Tibial nerve (tissue), 4 donors: ENCODE data around the gene XRCC4. TPM values are rescaled to one million over a fixed set of nuclear protein-coding genes. Genes with fewer than 3 reads are reported as not detected.

Experiments used
- DNase-seq, 2 donors: peaks; one replicate each; pipeline ENCODE4 v3.0.0-alpha.2; 2019; ENCODE audit warnings: low spot score in 2 of 2
- H3K27ac ChIP-seq, 4 donors: fragments of 200-600 bp; sonication (generic) in 3 of 4; one replicate each; pipeline ENCODE4 v1.5.1; 2017 to 2019; ENCODE audit warnings: mild to moderate bottlenecking in 1 of 4
- H3K27me3 ChIP-seq, 2 donors: fragments of 200-600 bp; sonication (generic) in 1 of 2; one replicate each; pipeline versions ENCODE4 v1.5.1 to v1.6.0; 2017 to 2019
- H3K36me3 ChIP-seq, 3 donors: fragments of 200-600 bp; sonication (generic); one replicate each; pipeline ENCODE4 v1.5.1; 2018 to 2019
- H3K4me1 ChIP-seq, 4 donors: fragments of 200-600 bp; sonication (generic) in 3 of 4; one replicate each; pipeline ENCODE4 v1.5.1; 2017 to 2019
- H3K4me3 ChIP-seq, 4 donors: fragments of 200-600 bp; sonication (generic) in 3 of 4; one replicate each; pipeline ENCODE4 v1.5.1; 2017 to 2019; ENCODE audit warnings: mild to moderate bottlenecking in 1 of 4, moderate library complexity in 1 of 4
- H3K9me3 ChIP-seq, 4 donors: fragments of 200-600 bp; sonication (generic) in 3 of 4; one replicate each; pipeline ENCODE4 v1.5.1; 2017 to 2019
- CTCF ChIP-seq, 5 experiments: fragments of 200-600 bp in 3 of 5; fragments of 450-650 bp in 2 of 5; sonication (generic) in 3 of 5; IDR thresholded peaks; one replicate each; pipeline ENCODE4 v1.5.1; 2016 to 2019; ENCODE audit warnings: antibody characterized with exemption in 5 of 5, mild to moderate bottlenecking in 3 of 5, moderate library complexity in 2 of 5
- EP300 ChIP-seq, 2 donors: sonication (generic); formaldehyde crosslinking; IDR thresholded peaks; one replicate each; pipeline ENCODE4 v1.6.1; 2017; ENCODE audit warnings: antibody characterized with exemption in 2 of 2, mild to moderate bottlenecking in 1 of 2
- POLR2A ChIP-seq, 2 donors: fragments of 450-650 bp; IDR thresholded peaks; one replicate each; pipeline ENCODE4 v1.6.1; 2017; ENCODE audit warnings: antibody characterized with exemption in 2 of 2, mild to moderate bottlenecking in 2 of 2, moderate library complexity in 2 of 2
- WGBS, 2 donors: methylation state at CpG; one replicate each; pipeline ENCODE4 v1.1.5; 2018; 5-methylcytosine and 5-hydroxymethylcytosine counted together
- total RNA-seq, 4 donors: library from RNA; depleted of rRNA; stranded (reverse); fragments of >200 nt; gene quantifications; one replicate each; pipeline ENCODE4 v1.1.0, GENCODE V29; 2016

Gene XRCC4
- total RNA-seq, 4 donors from 2014 or later = 3.1 to 11.7 (median 8.2) TPM

DNA sequence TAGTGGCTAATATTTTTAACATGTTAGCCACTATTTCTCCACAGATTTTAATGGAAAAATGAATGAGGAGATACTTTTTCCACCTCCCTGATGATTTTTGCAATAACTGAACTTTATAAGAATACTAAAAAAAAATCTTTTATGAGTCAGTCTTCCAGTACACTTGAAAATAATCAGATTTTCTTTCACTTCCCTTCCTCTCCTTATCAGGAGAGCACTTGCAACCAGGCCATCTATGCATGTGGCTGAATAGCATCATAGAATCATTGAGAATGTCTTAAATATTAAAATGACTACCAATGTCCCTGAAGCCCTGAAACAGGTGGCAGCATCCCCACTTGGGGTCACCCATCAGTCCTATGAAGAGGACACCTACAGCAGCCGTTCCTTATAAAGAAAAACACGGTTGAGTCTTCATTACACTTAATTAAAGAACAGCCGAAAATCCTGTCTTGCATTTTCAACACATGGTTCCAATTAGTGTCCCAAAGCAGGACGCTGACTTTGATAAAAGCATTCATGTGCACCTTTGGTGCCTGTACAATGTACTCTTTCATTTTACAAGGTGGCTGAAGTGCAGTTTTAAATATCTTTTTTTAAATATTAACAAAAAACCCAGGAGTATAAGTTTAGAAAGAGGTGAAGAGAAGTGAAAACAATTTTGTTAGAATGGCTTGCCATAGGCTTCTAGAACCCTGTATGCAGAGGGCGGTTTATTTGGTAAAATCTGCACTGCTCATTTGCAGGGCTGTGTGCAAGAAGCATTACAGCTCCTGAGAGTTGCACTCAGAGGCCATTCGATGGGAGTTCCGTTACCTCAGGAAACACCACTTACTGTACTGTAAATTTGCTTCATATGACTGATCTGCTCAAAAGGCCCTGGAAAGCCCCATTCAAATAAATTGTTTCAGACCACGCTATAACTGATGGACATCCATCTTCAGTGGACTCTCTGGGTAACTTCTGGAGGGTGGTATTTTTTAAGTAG, 287.3 kb downstream of the XRCC4 start:
- no peak for TF ChIP-seq EP300 (IDR thresholded peaks at IDR 0.05)
- no peak for TF ChIP-seq CTCF (IDR thresholded peaks at IDR 0.05)
- no peak for TF ChIP-seq POLR2A (IDR thresholded peaks at IDR 0.05)
- Histone ChIP-seq H3K9me3 (peaks cover 0 to 7% (median 0%) of the 10 kb centered on the region in 4 donors), H3K4me1 (no peaks in the 10 kb centered on the region), H3K4me3 (no peak overlapping the region), H3K27me3 (no peaks in the 10 kb centered on the region), H3K36me3 (no peaks in the 10 kb centered on the region), H3K27ac (no peak overlapping the region)
- WGBS, 2 donors = 63 to 74% methylated on average over 8 of the region's 8 CpGs
- no peak for DNase-seq

GRCh38 chr5:83368319-83368718, 291.0 kb downstream of the XRCC4 start:
- Histone ChIP-seq H3K4me1 (no peaks in the 10 kb centered on the region), H3K36me3 (no peaks in the 10 kb centered on the region), H3K27ac (peak overlapping the region in 1 of 4 donors; percentile 70), H3K27me3 (no peaks in the 10 kb centered on the region), H3K4me3 (no peak overlapping the region), H3K9me3 (no peaks in the 10 kb centered on the region)
- no peak for DNase-seq
- TF ChIP-seq CTCF (IDR thresholded peaks at IDR 0.05) (no peak), EP300 (IDR thresholded peaks at IDR 0.05) (peak in 1 of 2 donors; percentile 37)
- WGBS, 2 donors = 62 to 73% methylated on average over 5 of the region's 5 CpGs

DNA sequence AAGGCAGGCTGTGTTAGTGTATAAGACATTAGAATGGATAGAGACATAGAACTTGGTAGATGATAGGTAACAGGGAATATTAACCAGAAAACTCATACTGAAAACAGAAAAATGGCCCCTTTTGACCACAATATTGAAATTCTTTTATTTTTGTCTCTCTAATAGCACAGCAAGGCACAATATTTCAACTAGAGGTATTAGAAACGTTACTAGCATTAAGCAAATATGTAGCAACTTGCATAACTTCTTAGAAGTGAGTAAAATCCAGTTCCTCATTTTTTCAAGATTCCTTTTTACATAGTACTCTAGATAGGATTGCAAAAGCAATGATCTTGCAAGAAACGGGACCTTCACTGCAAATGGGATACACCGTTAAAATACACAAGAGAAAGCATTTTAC, 291.5 kb downstream of the XRCC4 start:
- peak overlapping the region in 1 of 4 donors; percentile 48 for H3K27ac ChIP-seq
- 70 to 73% methylated on average over 3 of the region's 3 CpGs for WGBS, 2 donors
- H3K9me3 ChIP-seq = no peaks in the 10 kb centered on the region
- no peaks in the 10 kb centered on the region for H3K36me3 ChIP-seq
- no peaks in the 10 kb centered on the region for H3K4me1 ChIP-seq
- no peak overlapping the region for H3K4me3 ChIP-seq
- TF ChIP-seq POLR2A (IDR thresholded peaks at IDR 0.05) (no peak), EP300 (IDR thresholded peaks at IDR 0.05) (no peak), CTCF (IDR thresholded peaks at IDR 0.05) (no peak)
- DNase-seq = no peak
- no peaks in the 10 kb centered on the region for H3K27me3 ChIP-seq

DNA sequence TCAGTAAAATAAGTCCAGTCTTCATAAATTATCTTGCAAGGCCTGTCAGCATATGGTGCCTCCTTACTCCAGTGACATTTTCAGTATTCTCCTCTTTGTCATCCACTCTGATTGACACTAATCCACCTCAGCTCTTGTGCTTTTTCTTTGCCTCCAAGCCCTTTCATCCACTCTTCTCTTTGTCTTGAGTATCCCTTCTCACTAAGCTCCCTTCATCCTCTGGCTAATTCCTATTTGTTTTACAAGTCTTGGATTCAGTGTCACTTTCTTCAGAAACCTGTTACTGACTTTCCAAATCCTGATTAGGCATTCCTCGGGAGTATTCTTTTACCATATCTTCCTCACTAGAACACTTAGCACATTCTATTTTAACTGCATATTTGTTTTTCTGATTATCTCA, 293.6 kb downstream of the XRCC4 start:
- H3K4me3 ChIP-seq = no peak overlapping the region
- H3K27ac ChIP-seq = no peak overlapping the region
- no peaks in the 10 kb centered on the region for H3K27me3 ChIP-seq
- 82 to 86% methylated on average over 1 of the region's 1 CpG for WGBS, 2 donors
- H3K4me1 ChIP-seq = peaks cover 0 to 3% (median 0%) of the 10 kb centered on the region in 4 donors
- H3K36me3 ChIP-seq = no peaks in the 10 kb centered on the region
- no peaks in the 10 kb centered on the region for H3K9me3 ChIP-seq
- TF ChIP-seq CTCF (IDR thresholded peaks at IDR 0.05) = no peak
- TF ChIP-seq EP300 (IDR thresholded peaks at IDR 0.05) = no peak
- DNase-seq = no peak

DNA sequence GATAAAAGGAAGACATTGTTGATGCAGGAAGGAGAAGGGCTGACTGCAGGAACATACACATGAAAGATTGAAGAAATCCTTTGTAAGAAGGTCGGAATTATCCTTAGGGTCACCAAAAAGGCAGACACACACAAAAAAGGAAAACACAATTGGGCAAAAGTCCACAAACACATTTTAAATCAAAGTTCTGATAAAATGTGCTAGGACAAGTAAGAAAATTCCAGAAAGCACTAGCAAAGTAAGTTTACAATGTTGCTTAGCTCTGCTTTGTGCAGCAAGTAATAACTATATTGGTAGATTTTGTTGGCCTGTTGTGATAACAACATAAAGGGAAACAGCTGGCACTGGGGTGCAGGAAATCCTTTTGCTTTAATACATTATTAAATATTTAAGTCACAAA, 294.4 kb downstream of the XRCC4 start:
- DNase-seq = no peak
- H3K4me3 ChIP-seq = no peak overlapping the region
- no peaks in the 10 kb centered on the region for H3K27me3 ChIP-seq
- H3K9me3 ChIP-seq = no peaks in the 10 kb centered on the region
- no peaks in the 10 kb centered on the region for H3K36me3 ChIP-seq
- peaks cover 0 to 3% (median 0%) of the 10 kb centered on the region in 4 donors for H3K4me1 ChIP-seq
- no peak overlapping the region for H3K27ac ChIP-seq
- TF ChIP-seq POLR2A (IDR thresholded peaks at IDR 0.05) (no peak), CTCF (IDR thresholded peaks at IDR 0.05) (no peak)
- WGBS, 2 donors = 81 to 94% methylated on average over 1 of the region's 1 CpG
